ENCODE results near the gene ZNF469. TPM values are rescaled to one million over a fixed set of nuclear protein-coding genes. Genes with fewer than 3 reads are reported as not detected.

Gene ZNF469
- total RNA-seq, 1 donor from 2014 or later = 0.59 TPM

- H3K4me1 Mint-ChIP-seq (ENCODE audit: low read depth) = no peaks in the 10 kb centered on the region
- H3K36me3 Mint-ChIP-seq (ENCODE audit: low read depth) = no peaks in the 10 kb centered on the region
- no peaks in the 10 kb centered on the region for H3K27me3 Mint-ChIP-seq (ENCODE audit: low read depth)
- H3K27ac Mint-ChIP-seq = no peak overlapping the region
- no peaks in the 10 kb centered on the region for H3K9me3 Mint-ChIP-seq
- no peak for DNase-seq (ENCODE audit: low spot score)
- no peak overlapping the region for H3K4me3 Mint-ChIP-seq (ENCODE audit: low read depth)
- intact Hi-C loops (cut with micrococcal nuclease) = no loop called here
Measured at GRCh38 chr16:88369447-88370008, 13.2 kb upstream of the ZNF469 start.

GRCh38 chr16:88370365-88370764 is 12.4 kb upstream of the ZNF469 start:
- intact Hi-C loops (cut with micrococcal nuclease) = no loop called here
- H3K36me3 Mint-ChIP-seq (ENCODE audit: low read depth) = no peaks in the 10 kb centered on the region
- no peak for DNase-seq (ENCODE audit: low spot score)
- H3K27ac Mint-ChIP-seq = no peak overlapping the region
- H3K9me3 Mint-ChIP-seq = no peaks in the 10 kb centered on the region
- H3K27me3 Mint-ChIP-seq (ENCODE audit: low read depth) = no peaks in the 10 kb centered on the region
- H3K4me1 Mint-ChIP-seq (ENCODE audit: low read depth) = no peaks in the 10 kb centered on the region
- H3K4me3 Mint-ChIP-seq (ENCODE audit: low read depth) = no peak overlapping the region

- H3K36me3 Mint-ChIP-seq (ENCODE audit: low read depth) = no peaks in the 10 kb centered on the region
- no peaks in the 10 kb centered on the region for H3K9me3 Mint-ChIP-seq
- H3K27ac Mint-ChIP-seq = no peak overlapping the region
- no peaks in the 10 kb centered on the region for H3K27me3 Mint-ChIP-seq (ENCODE audit: low read depth)
- no peak for DNase-seq (ENCODE audit: low spot score)
- no peaks in the 10 kb centered on the region for H3K4me1 Mint-ChIP-seq (ENCODE audit: low read depth)
- H3K4me3 Mint-ChIP-seq (ENCODE audit: low read depth) = no peak overlapping the region
- intact Hi-C loops (cut with micrococcal nuclease) = no loop called here
Measured at GRCh38 chr16:88372522-88372921, 10.2 kb upstream of the ZNF469 start.

- Mint-ChIP-seq H3K27me3 (ENCODE audit: low read depth) (no peaks in the 10 kb centered on the region), H3K27ac (no peak overlapping the region), H3K4me1 (ENCODE audit: low read depth) (no peaks in the 10 kb centered on the region), H3K9me3 (no peaks in the 10 kb centered on the region), H3K4me3 (ENCODE audit: low read depth) (no peak overlapping the region), H3K36me3 (ENCODE audit: low read depth) (no peaks in the 10 kb centered on the region)
- DNase-seq (ENCODE audit: low spot score) = no peak
- intact Hi-C loops (cut with micrococcal nuclease) = no loop called here
Measured at GRCh38 chr16:88373211-88373610, 9.5 kb upstream of the ZNF469 start.

GRCh38 chr16:88373927-88374492 is 8.7 kb upstream of the ZNF469 start:
- Mint-ChIP-seq H3K27me3 (ENCODE audit: low read depth) (no peaks in the 10 kb centered on the region), H3K36me3 (ENCODE audit: low read depth) (no peaks in the 10 kb centered on the region), H3K27ac (no peak overlapping the region), H3K4me1 (ENCODE audit: low read depth) (no peaks in the 10 kb centered on the region), H3K9me3 (no peaks in the 10 kb centered on the region), H3K4me3 (ENCODE audit: low read depth) (no peak overlapping the region)
- no peak for DNase-seq (ENCODE audit: low spot score)
- intact Hi-C loops (cut with micrococcal nuclease) = no loop called here

- no peaks in the 10 kb centered on the region for H3K9me3 Mint-ChIP-seq
- H3K27me3 Mint-ChIP-seq (ENCODE audit: low read depth) = no peaks in the 10 kb centered on the region
- no peaks in the 10 kb centered on the region for H3K36me3 Mint-ChIP-seq (ENCODE audit: low read depth)
- intact Hi-C loops (cut with micrococcal nuclease) = no loop called here
- no peak overlapping the region for H3K27ac Mint-ChIP-seq
- H3K4me3 Mint-ChIP-seq (ENCODE audit: low read depth) = no peak overlapping the region
- no peak for DNase-seq (ENCODE audit: low spot score)
- no peaks in the 10 kb centered on the region for H3K4me1 Mint-ChIP-seq (ENCODE audit: low read depth)
Measured at GRCh38 chr16:88374736-88375135, 8.0 kb upstream of the ZNF469 start.

GRCh38 chr16:88375236-88375975 is 7.4 kb upstream of the ZNF469 start:
- DNase-seq (ENCODE audit: low spot score) = no peak
- Mint-ChIP-seq H3K36me3 (ENCODE audit: low read depth) (no peaks in the 10 kb centered on the region), H3K4me3 (ENCODE audit: low read depth) (no peak overlapping the region), H3K4me1 (ENCODE audit: low read depth) (no peaks in the 10 kb centered on the region), H3K9me3 (no peaks in the 10 kb centered on the region), H3K27me3 (ENCODE audit: low read depth) (no peaks in the 10 kb centered on the region), H3K27ac (no peak overlapping the region)
- intact Hi-C loops (cut with micrococcal nuclease) = no loop called here

- no peaks in the 10 kb centered on the region for H3K4me1 Mint-ChIP-seq (ENCODE audit: low read depth)
- no peak overlapping the region for H3K27ac Mint-ChIP-seq
- no peaks in the 10 kb centered on the region for H3K9me3 Mint-ChIP-seq
- H3K4me3 Mint-ChIP-seq (ENCODE audit: low read depth) = no peak overlapping the region
- no peaks in the 10 kb centered on the region for H3K36me3 Mint-ChIP-seq (ENCODE audit: low read depth)
- no peak for DNase-seq (ENCODE audit: low spot score)
- H3K27me3 Mint-ChIP-seq (ENCODE audit: low read depth) = no peaks in the 10 kb centered on the region
- intact Hi-C loops (cut with micrococcal nuclease) = no loop called here
Measured at GRCh38 chr16:88375996-88376834, 6.5 kb upstream of the ZNF469 start.

- no peak for DNase-seq (ENCODE audit: low spot score)
- H3K27me3 Mint-ChIP-seq (ENCODE audit: low read depth) = peaks cover under 1% of the 10 kb centered on the region
- H3K4me3 Mint-ChIP-seq (ENCODE audit: low read depth) = no peak overlapping the region
- no peaks in the 10 kb centered on the region for H3K4me1 Mint-ChIP-seq (ENCODE audit: low read depth)
- intact Hi-C loops (cut with micrococcal nuclease) = no loop called here
- H3K36me3 Mint-ChIP-seq (ENCODE audit: low read depth) = no peaks in the 10 kb centered on the region
- H3K9me3 Mint-ChIP-seq = no peaks in the 10 kb centered on the region
- no peak overlapping the region for H3K27ac Mint-ChIP-seq
Measured at GRCh38 chr16:88376835-88377726, 5.7 kb upstream of the ZNF469 start.

GRCh38 chr16:88377961-88378360 is 4.8 kb upstream of the ZNF469 start:
- Mint-ChIP-seq H3K27ac (no peak overlapping the region), H3K27me3 (ENCODE audit: low read depth) (peaks cover 7% of the 10 kb centered on the region), H3K4me1 (ENCODE audit: low read depth) (no peaks in the 10 kb centered on the region), H3K9me3 (no peaks in the 10 kb centered on the region), H3K4me3 (ENCODE audit: low read depth) (no peak overlapping the region), H3K36me3 (ENCODE audit: low read depth) (no peaks in the 10 kb centered on the region)
- no peak for DNase-seq (ENCODE audit: low spot score)
- intact Hi-C loops (cut with micrococcal nuclease) = no loop called here

GRCh38 chr16:88378401-88378800 is 4.4 kb upstream of the ZNF469 start:
- H3K27ac Mint-ChIP-seq = no peak overlapping the region
- no peaks in the 10 kb centered on the region for H3K36me3 Mint-ChIP-seq (ENCODE audit: low read depth)
- no peaks in the 10 kb centered on the region for H3K9me3 Mint-ChIP-seq
- H3K27me3 Mint-ChIP-seq (ENCODE audit: low read depth) = peaks cover 7% of the 10 kb centered on the region
- intact Hi-C loops (cut with micrococcal nuclease) = no loop called here
- DNase-seq (ENCODE audit: low spot score) = no peak
- no peak overlapping the region for H3K4me3 Mint-ChIP-seq (ENCODE audit: low read depth)
- H3K4me1 Mint-ChIP-seq (ENCODE audit: low read depth) = no peaks in the 10 kb centered on the region

All from activated T-helper 2 cell treated with anti-CD3 and anti-CD28 coated beads, Interferon-gamma antibody, Interleukin-2, Interleukin-4, amounts not matched to agents 10 μg/mL and 5 μg/mL and 100 μg/mL, durations not matched to agents 14 hours and 24 hours and 36 hours (primary cell).